Hepatocyte (in vitro differentiated cells): ENCODE results near the gene AMBN. TPM values are rescaled to one million over a fixed set of nuclear protein-coding genes. Genes with fewer than 3 reads are reported as not detected.
A peak's percentile ranks its signal among the peaks of the same experiment; 100 is the strongest.

ENCODE experiments used
- DNase-seq: peaks from one replicate; pipeline ENCODE4 v3.0.0-alpha.2; 2016; ENCODE audit warnings: low spot score
- H2AFZ ChIP-seq: fragments of 200-600 bp; sonication (generic); 2 replicates; pipeline ENCODE4 v1.6.0; 2016; ENCODE audit warnings: antibody characterized with exemption, mild to moderate bottlenecking
- H3K27ac ChIP-seq: fragments of 200-600 bp; sonication (generic); 2 replicates; pipeline ENCODE4 v1.5.1; 2016; ENCODE audit warnings: mild to moderate bottlenecking
- H3K27me3 ChIP-seq: fragments of 200-600 bp; sonication (generic); 2 replicates; pipeline ENCODE4 v1.6.1; 2016
- H3K36me3 ChIP-seq: fragments of 200-600 bp; sonication (generic); replicated peaks from 2 replicates; pipeline ENCODE4 v1.5.1; 2016; ENCODE audit warnings: low read depth; ENCODE audit not compliant: insufficient read depth
- H3K4me1 ChIP-seq: fragments of 200-600 bp; sonication (generic); 2 replicates; pipeline ENCODE4 v1.5.1; 2016; ENCODE audit warnings: mild to moderate bottlenecking, moderate library complexity; ENCODE audit not compliant: insufficient read depth
- H3K4me2 ChIP-seq: fragments of 200-600 bp; sonication (generic); 2 replicates; pipeline ENCODE4 v1.6.0; 2016
- H3K4me3 ChIP-seq: fragments of 200-600 bp; sonication (generic); 2 replicates; pipeline ENCODE4 v1.5.1; 2016; ENCODE audit warnings: mild to moderate bottlenecking
- H3K79me2 ChIP-seq: fragments of 200-600 bp; sonication (generic); 2 replicates; pipeline ENCODE4 v1.6.0; 2017; ENCODE audit warnings: mild to moderate bottlenecking
- H3K9me2 ChIP-seq: fragments of 200-600 bp; sonication (generic); replicated peaks from 2 replicates; pipeline ENCODE4 v1.6.0; 2017; ENCODE audit warnings: mild to moderate bottlenecking; ENCODE audit not compliant: insufficient read depth
- H3K9me3 ChIP-seq: fragments of 200-600 bp; sonication (generic); 2 replicates; pipeline ENCODE4 v1.5.1; 2016; ENCODE audit warnings: low read depth, mild to moderate bottlenecking
- H4K20me1 ChIP-seq: fragments of 200-600 bp; sonication (generic); 2 replicates; pipeline ENCODE4 v1.6.0; 2016; ENCODE audit warnings: mild to moderate bottlenecking; ENCODE audit not compliant: insufficient read depth, poor library complexity, severe bottlenecking
- EZH2 ChIP-seq: fragments of 200-600 bp; sonication (generic); IDR thresholded peaks from 2 replicates; pipeline ENCODE4 v1.6.1; 2016; ENCODE audit warnings: antibody characterized with exemption, mild to moderate bottlenecking, borderline replicate concordance
- EZH2phosphoT487 ChIP-seq: fragments of 200-600 bp; sonication (generic); IDR thresholded peaks from one replicate; pipeline ENCODE4 v1.6.1; 2018; ENCODE audit warnings: antibody characterized with exemption, mild to moderate bottlenecking, low read depth, moderate library complexity; ENCODE audit not compliant: unreplicated experiment, severe bottlenecking
- WGBS: methylation state at CpG from one replicate; pipeline ENCODE4 v1.1.6; 2016; ENCODE audit warnings: low lambda C conversion rate; ENCODE audit errors: missing lambda C conversion rate; 5-methylcytosine and 5-hydroxymethylcytosine counted together
- polyA plus RNA-seq: library from polyadenylated mRNA; unstranded; fragments of >200 nt; fragmentation: Nextera tagmentation; extraction: Ambion mirVana; gene quantifications from 2 replicates; pipeline ENCODE4 v1.2.1, GENCODE V29; 2016
- total RNA-seq: library from RNA; depleted of rRNA; stranded (reverse); fragments of >200 nt; gene quantifications from 2 replicates; pipeline ENCODE4 v1.2.3, GENCODE V29; 2014
- TF ChIP-seq, protein P1 (sequence below): fragments of 200-600 bp; sonication (generic); IDR thresholded peaks from 2 replicates; pipeline ENCODE4 v1.5.1; 2016; ENCODE audit warnings: antibody characterized with exemption, mild to moderate bottlenecking; ENCODE audit not compliant: poor library complexity

The AMBN gene
- total and polyA plus RNA-seq, 2 experiments from 2014 or later = not detected

- Histone ChIP-seq H3K4me2 (peak overlapping the region; percentile 34), H3K79me2 (no peaks in the 10 kb centered on the region), H3K4me1 (peaks cover 3% of the 10 kb centered on the region), H4K20me1 (no peaks in the 10 kb centered on the region), H2AFZ (peak overlapping the region; percentile 43), H3K9me2 (no peaks in the 10 kb centered on the region), H3K9me3 (no peaks in the 10 kb centered on the region), H3K27ac (no peak overlapping the region), H3K36me3 (no peaks in the 10 kb centered on the region), H3K27me3 (no peaks in the 10 kb centered on the region), H3K4me3 (no peak overlapping the region)
- TF ChIP-seq EZH2 = no peak
- TF ChIP-seq, protein P1, sequence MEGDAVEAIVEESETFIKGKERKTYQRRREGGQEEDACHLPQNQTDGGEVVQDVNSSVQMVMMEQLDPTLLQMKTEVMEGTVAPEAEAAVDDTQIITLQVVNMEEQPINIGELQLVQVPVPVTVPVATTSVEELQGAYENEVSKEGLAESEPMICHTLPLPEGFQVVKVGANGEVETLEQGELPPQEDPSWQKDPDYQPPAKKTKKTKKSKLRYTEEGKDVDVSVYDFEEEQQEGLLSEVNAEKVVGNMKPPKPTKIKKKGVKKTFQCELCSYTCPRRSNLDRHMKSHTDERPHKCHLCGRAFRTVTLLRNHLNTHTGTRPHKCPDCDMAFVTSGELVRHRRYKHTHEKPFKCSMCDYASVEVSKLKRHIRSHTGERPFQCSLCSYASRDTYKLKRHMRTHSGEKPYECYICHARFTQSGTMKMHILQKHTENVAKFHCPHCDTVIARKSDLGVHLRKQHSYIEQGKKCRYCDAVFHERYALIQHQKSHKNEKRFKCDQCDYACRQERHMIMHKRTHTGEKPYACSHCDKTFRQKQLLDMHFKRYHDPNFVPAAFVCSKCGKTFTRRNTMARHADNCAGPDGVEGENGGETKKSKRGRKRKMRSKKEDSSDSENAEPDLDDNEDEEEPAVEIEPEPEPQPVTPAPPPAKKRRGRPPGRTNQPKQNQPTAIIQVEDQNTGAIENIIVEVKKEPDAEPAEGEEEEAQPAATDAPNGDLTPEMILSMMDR = peak; percentile 66
- TF ChIP-seq EZH2phosphoT487 = no peak
- WGBS = 22% methylated on average over 4 of the region's 4 CpGs
- peak; percentile 38 for DNase-seq
These were observed 59.9 kb downstream of the AMBN start for GRCh38 chr4:70651864-70652506.

DNA sequence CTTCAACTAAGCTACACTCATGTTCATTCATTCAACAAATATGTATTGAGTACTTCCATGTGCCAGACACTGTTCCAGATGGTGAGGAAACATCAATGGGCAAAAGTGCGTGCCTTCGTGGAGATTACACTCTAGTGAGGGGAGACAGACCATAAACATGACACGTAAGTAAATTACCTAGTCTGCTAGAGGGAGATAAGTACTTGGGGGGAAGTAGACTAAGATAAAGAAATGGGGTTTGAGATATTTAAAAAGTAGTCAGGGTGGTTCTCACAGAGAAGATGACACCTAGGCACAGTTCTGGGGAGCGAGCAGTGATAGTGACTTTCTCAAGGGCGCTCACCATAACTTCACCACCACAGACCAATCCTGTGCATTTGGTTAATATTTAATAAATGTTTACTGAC, 62.6 kb downstream of the AMBN start:
- WGBS = 48% methylated on average over 5 of the region's 5 CpGs
- H3K4me3 ChIP-seq = no peak overlapping the region
- H3K9me3 ChIP-seq = no peaks in the 10 kb centered on the region
- H2AFZ ChIP-seq = no peak overlapping the region
- no peak overlapping the region for H3K27ac ChIP-seq
- no peak for DNase-seq
- H3K79me2 ChIP-seq = no peaks in the 10 kb centered on the region
- H4K20me1 ChIP-seq = no peaks in the 10 kb centered on the region
- H3K4me2 ChIP-seq = no peak overlapping the region
- no peaks in the 10 kb centered on the region for H3K9me2 ChIP-seq
- H3K27me3 ChIP-seq = no peaks in the 10 kb centered on the region
- TF ChIP-seq EZH2phosphoT487 = no peak
- TF ChIP-seq EZH2 = no peak
- TF ChIP-seq, protein P1 = no peak
- H3K4me1 ChIP-seq = peaks cover 3% of the 10 kb centered on the region
- no peaks in the 10 kb centered on the region for H3K36me3 ChIP-seq

Other genes starting within 250 kb of the AMBN start
- gene SMR3A, start 231.5 kb upstream of the AMBN start, total RNA-seq = not detected in 2 replicates
- gene SMR3A, start 231.5 kb upstream of the AMBN start, polyA plus RNA-seq = not detected in 2 replicates
- gene SMR3B, start 209.1 kb upstream of the AMBN start, total RNA-seq = not detected in 2 replicates
- gene SMR3B, start 209.1 kb upstream of the AMBN start, polyA plus RNA-seq = not detected in 2 replicates
- gene OPRPN, start 194.3 kb upstream of the AMBN start, total RNA-seq = not detected in 2 replicates
- gene OPRPN, start 194.3 kb upstream of the AMBN start, polyA plus RNA-seq = not detected in 2 replicates
- gene MUC7, start 120.1 kb upstream of the AMBN start, total RNA-seq = not detected in 2 replicates
- gene MUC7, start 120.1 kb upstream of the AMBN start, polyA plus RNA-seq = not detected in 2 replicates
- not detected in 2 replicates for gene AMTN, start 73.7 kb upstream of the AMBN start, total RNA-seq
- not detected in 2 replicates for gene AMTN, start 73.7 kb upstream of the AMBN start, polyA plus RNA-seq
- gene ENAM, start 36.5 kb downstream of the AMBN start, total RNA-seq = 0.20 and 4.4 TPM in 2 replicates
- 0.64 TPM in 1 of 2 replicates, not detected in the other for gene ENAM, start 36.5 kb downstream of the AMBN start, polyA plus RNA-seq
- gene JCHAIN, start 74.3 kb downstream of the AMBN start, total RNA-seq = 0.44 TPM in 1 of 2 replicates, not detected in the other
- not detected in 2 replicates for gene JCHAIN, start 74.3 kb downstream of the AMBN start, polyA plus RNA-seq
- gene UTP3, start 96.3 kb downstream of the AMBN start, total RNA-seq = 16.2 and 19.8 TPM in 2 replicates
- gene UTP3, start 96.3 kb downstream of the AMBN start, polyA plus RNA-seq = 12.0 and 13.9 TPM in 2 replicates
- gene RUFY3, start 129.7 kb downstream of the AMBN start, total RNA-seq = 31.2 and 40.1 TPM in 2 replicates
- 22.2 and 25.6 TPM in 2 replicates for gene RUFY3, start 129.7 kb downstream of the AMBN start, polyA plus RNA-seq
- 85.1 and 85.4 TPM in 2 replicates for gene GRSF1, start 247.6 kb downstream of the AMBN start, total RNA-seq
- gene GRSF1, start 247.6 kb downstream of the AMBN start, polyA plus RNA-seq = 78.2 and 80.0 TPM in 2 replicates